MV-4-11 (cell line): ENCODE results near the gene PMEPA1.
A peak's percentile ranks its signal among the peaks of the same experiment; 100 is the strongest.

Experiments used
- DNase-seq: peaks from one replicate; lab custom pipeline; 2025; lab: John Stamatoyannopoulos, UW

The PMEPA1 gene

GRCh38 chr20:57677584-57677982 is 32.2 kb downstream of the PMEPA1 start:
- no peak for DNase-seq

- no peak for DNase-seq
These were observed 32.9 kb downstream of the PMEPA1 start for GRCh38 chr20:57676589-57677583.

- DNase-seq: no peak
These were observed 34.0 kb downstream of the PMEPA1 start for GRCh38 chr20:57675773-57676172.

GRCh38 chr20:57672953-57673575 is 36.8 kb downstream of the PMEPA1 start:
- peak; percentile 37 for DNase-seq

- DNase-seq: no peak
These were observed 37.7 kb downstream of the PMEPA1 start for GRCh38 chr20:57672164-57672563.

GRCh38 chr20:57671662-57672061 is 38.2 kb downstream of the PMEPA1 start:
- peak; percentile 39 for DNase-seq

GRCh38 chr20:57671072-57671391 is 38.8 kb downstream of the PMEPA1 start:
- no peak for DNase-seq

- no peak for DNase-seq
These were observed 39.3 kb downstream of the PMEPA1 start for GRCh38 chr20:57670288-57671071.

- DNase-seq: no peak
These were observed 40.2 kb downstream of the PMEPA1 start for GRCh38 chr20:57669632-57670031.

GRCh38 chr20:57667924-57668782 is 41.7 kb downstream of the PMEPA1 start:
- no peak for DNase-seq

- no peak for DNase-seq
These were observed 42.4 kb downstream of the PMEPA1 start for GRCh38 chr20:57667388-57667787.

GRCh38 chr20:57666834-57667157 is 43.0 kb downstream of the PMEPA1 start:
- DNase-seq: no peak

- no peak for DNase-seq
These were observed 43.5 kb downstream of the PMEPA1 start for GRCh38 chr20:57666106-57666833.

- DNase-seq: no peak
These were observed 44.2 kb downstream of the PMEPA1 start for GRCh38 chr20:57665589-57665971.

- no peak for DNase-seq
These were observed 44.8 kb downstream of the PMEPA1 start for GRCh38 chr20:57664924-57665588.

- DNase-seq: no peak
These were observed 45.3 kb downstream of the PMEPA1 start for GRCh38 chr20:57664476-57664875.

GRCh38 chr20:57663681-57664451 is 45.9 kb downstream of the PMEPA1 start:
- DNase-seq: no peak

GRCh38 chr20:57663241-57663640 is 46.6 kb downstream of the PMEPA1 start:
- no peak for DNase-seq

GRCh38 chr20:57662456-57663240 is 47.2 kb downstream of the PMEPA1 start:
- no peak for DNase-seq
